Nephron (organoid): ENCODE results near the gene GBP3.

Experiments used
- H3K27ac Mint-ChIP-seq, 3 experiments: 2 replicates each; pipeline ENCODE4 v1.8.0; 2020; ENCODE audit warnings: mixed read lengths in 3 of 3, mild to moderate bottlenecking in 2 of 3, moderate library complexity in 1 of 3
- H3K27me3 Mint-ChIP-seq: 2 replicates; pipeline ENCODE4 v1.8.0; 2021; ENCODE audit warnings: low read depth, mild to moderate bottlenecking, moderate library complexity, mixed read lengths
- H3K36me3 Mint-ChIP-seq: 2 replicates; pipeline ENCODE4 v1.8.0; 2020; ENCODE audit warnings: low read depth, mixed read lengths
- H3K4me1 Mint-ChIP-seq: 2 replicates; pipeline ENCODE4 v1.8.0; 2020; ENCODE audit warnings: mixed read lengths
- H3K4me3 Mint-ChIP-seq, 3 experiments: 2 replicates each; pipeline ENCODE4 v1.8.0; 2020; ENCODE audit warnings: mild to moderate bottlenecking in 3 of 3, mixed read lengths in 3 of 3, moderate library complexity in 2 of 3
- H3K9me3 Mint-ChIP-seq: 2 replicates; pipeline ENCODE4 v1.8.0; 2020; ENCODE audit warnings: mixed read lengths
- TF ChIP-seq, protein P1 (sequence below), 3 experiments: fragments of 200-600 bp; sonication (generic); IDR thresholded peaks; one replicate each; pipeline ENCODE4 v1.5.0; 2021; ENCODE audit warnings: antibody characterized with exemption in 3 of 3; ENCODE audit not compliant: unreplicated experiment in 3 of 3

Gene GBP3, protein sequence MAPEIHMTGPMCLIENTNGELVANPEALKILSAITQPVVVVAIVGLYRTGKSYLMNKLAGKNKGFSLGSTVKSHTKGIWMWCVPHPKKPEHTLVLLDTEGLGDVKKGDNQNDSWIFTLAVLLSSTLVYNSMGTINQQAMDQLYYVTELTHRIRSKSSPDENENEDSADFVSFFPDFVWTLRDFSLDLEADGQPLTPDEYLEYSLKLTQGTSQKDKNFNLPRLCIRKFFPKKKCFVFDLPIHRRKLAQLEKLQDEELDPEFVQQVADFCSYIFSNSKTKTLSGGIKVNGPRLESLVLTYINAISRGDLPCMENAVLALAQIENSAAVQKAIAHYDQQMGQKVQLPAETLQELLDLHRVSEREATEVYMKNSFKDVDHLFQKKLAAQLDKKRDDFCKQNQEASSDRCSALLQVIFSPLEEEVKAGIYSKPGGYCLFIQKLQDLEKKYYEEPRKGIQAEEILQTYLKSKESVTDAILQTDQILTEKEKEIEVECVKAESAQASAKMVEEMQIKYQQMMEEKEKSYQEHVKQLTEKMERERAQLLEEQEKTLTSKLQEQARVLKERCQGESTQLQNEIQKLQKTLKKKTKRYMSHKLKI

GRCh38 chr1:89022167-89022959 is at the start of gene GBP3:
Gene GBP3, minus strand, starts transcription at chr1:89022866. Its CDS starts 2,145 bp downstream, at chr1:89020721.
- Mint-ChIP-seq H3K36me3 (no peaks in the 10 kb centered on the region), H3K27me3 (no peaks in the 10 kb centered on the region), H3K9me3 (peaks cover 5% of the 10 kb centered on the region), H3K4me1 (peaks cover 21% of the 10 kb centered on the region), H3K4me3 (peak within 1 kb of the TSS in 2 of 3 experiments; percentile 76), H3K27ac (peak within 1 kb of the TSS; percentile 79 to 95 (median 89))
- TF ChIP-seq, protein P1, sequence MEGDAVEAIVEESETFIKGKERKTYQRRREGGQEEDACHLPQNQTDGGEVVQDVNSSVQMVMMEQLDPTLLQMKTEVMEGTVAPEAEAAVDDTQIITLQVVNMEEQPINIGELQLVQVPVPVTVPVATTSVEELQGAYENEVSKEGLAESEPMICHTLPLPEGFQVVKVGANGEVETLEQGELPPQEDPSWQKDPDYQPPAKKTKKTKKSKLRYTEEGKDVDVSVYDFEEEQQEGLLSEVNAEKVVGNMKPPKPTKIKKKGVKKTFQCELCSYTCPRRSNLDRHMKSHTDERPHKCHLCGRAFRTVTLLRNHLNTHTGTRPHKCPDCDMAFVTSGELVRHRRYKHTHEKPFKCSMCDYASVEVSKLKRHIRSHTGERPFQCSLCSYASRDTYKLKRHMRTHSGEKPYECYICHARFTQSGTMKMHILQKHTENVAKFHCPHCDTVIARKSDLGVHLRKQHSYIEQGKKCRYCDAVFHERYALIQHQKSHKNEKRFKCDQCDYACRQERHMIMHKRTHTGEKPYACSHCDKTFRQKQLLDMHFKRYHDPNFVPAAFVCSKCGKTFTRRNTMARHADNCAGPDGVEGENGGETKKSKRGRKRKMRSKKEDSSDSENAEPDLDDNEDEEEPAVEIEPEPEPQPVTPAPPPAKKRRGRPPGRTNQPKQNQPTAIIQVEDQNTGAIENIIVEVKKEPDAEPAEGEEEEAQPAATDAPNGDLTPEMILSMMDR (IDR thresholded peaks at IDR 0.05; ENCODE audit: unreplicated experiment in 3 of 3) = no peak

- H3K9me3 Mint-ChIP-seq = peaks cover 21% of the 10 kb centered on the region
- H3K4me3 Mint-ChIP-seq = no peak overlapping the region
- H3K4me1 Mint-ChIP-seq = no peaks in the 10 kb centered on the region
- no peaks in the 10 kb centered on the region for H3K27me3 Mint-ChIP-seq
- TF ChIP-seq, protein P1 (IDR thresholded peaks at IDR 0.05; ENCODE audit: unreplicated experiment in 3 of 3) = no peak
- H3K27ac Mint-ChIP-seq = no peak overlapping the region
- H3K36me3 Mint-ChIP-seq = no peaks in the 10 kb centered on the region
Observed at GRCh38 chr1:89070509-89070908, 47.8 kb upstream of the GBP3 start.

DNA sequence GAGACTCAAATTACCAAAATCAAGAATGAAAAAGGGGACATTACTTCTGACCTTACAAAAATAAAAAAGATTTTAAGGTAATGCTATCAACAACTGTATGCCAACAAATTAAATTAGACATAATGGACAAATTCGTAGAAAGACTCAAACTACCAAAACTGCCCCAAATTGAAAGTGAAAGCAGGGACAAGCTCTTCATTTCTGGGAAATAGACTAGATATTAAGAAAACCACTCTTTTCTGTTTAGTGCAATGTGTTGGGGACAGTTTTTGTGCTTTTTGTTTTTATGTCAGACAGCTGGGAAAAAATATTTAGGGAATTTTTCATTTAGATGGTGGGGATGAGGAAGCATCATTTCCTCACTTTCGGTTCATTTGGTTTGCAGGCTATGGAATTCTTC is 47.3 kb upstream of the GBP3 start:
- H3K27me3 Mint-ChIP-seq = no peaks in the 10 kb centered on the region
- TF ChIP-seq, protein P1 (IDR thresholded peaks at IDR 0.05; ENCODE audit: unreplicated experiment in 3 of 3) = no peak
- no peak overlapping the region for H3K27ac Mint-ChIP-seq
- H3K9me3 Mint-ChIP-seq = peaks cover 19% of the 10 kb centered on the region
- H3K36me3 Mint-ChIP-seq = no peaks in the 10 kb centered on the region
- peaks cover 3% of the 10 kb centered on the region for H3K4me1 Mint-ChIP-seq
- no peak overlapping the region for H3K4me3 Mint-ChIP-seq

- no peaks in the 10 kb centered on the region for H3K27me3 Mint-ChIP-seq
- TF ChIP-seq, protein P1 (IDR thresholded peaks at IDR 0.05; ENCODE audit: unreplicated experiment in 3 of 3) = no peak
- no peak overlapping the region for H3K4me3 Mint-ChIP-seq
Observed at GRCh38 chr1:89068291-89068690, 45.6 kb upstream of the GBP3 start.

DNA sequence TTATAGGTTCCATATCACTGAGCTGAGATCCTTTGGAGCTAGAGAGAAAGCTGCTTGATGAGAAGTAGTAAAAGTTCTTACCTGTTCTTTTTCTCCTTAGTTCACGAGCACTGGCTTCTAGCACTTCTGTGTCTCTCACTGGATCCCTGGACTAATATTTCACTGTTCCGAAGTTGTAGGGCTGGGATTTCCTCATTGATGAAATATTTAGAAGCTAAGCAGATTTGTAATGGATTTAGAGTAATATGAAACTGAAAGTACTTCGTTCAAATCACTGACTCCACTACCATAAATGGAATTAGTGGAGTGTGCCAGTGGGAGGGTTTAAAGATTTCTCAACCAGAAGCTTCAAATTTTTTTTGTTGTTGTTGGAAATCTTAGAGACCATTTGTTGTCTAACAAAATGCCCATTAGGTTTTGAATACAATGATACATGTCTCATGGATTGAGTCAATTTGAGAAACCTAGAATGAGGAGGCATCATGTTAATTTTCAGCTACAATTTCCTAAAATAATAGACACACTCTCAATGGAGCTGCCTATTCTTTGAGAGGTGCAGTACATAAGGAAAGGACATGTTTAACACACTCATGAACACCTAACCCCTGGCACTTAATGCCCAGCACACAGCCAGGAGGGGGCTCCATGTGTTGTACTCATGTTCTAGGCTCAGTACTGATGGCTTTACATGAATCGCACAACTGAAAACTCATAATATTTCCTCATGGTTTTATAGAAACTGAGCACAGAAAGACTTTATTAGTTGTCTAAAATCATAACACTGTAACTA is 42.6 kb upstream of the GBP3 start, which contains the start of gene GBP1:
GBP1 (minus strand) TSS at position 130 of the 790 bp plus-strand sequence. CDS start 1,974 bp downstream, outside the sequence.
- TF ChIP-seq, protein P1 (IDR thresholded peaks at IDR 0.05; ENCODE audit: unreplicated experiment in 3 of 3) = no peak
- peak within 1 kb of the TSS; percentile 35 to 95 (median 91) for H3K27ac Mint-ChIP-seq
- H3K4me1 Mint-ChIP-seq = peaks cover 17% of the 10 kb centered on the region
- no peaks in the 10 kb centered on the region for H3K27me3 Mint-ChIP-seq
- no peaks in the 10 kb centered on the region for H3K36me3 Mint-ChIP-seq
- no peaks in the 10 kb centered on the region for H3K9me3 Mint-ChIP-seq
- H3K4me3 Mint-ChIP-seq = peak within 1 kb of the TSS in 2 of 3 experiments; percentile 71 to 84

More at GRCh38 chr1:89068291-89068690, 45.6 kb upstream of the GBP3 start:
- peaks cover 3% of the 10 kb centered on the region for H3K9me3 Mint-ChIP-seq
- no peaks in the 10 kb centered on the region for H3K36me3 Mint-ChIP-seq
- H3K4me1 Mint-ChIP-seq = peaks cover 17% of the 10 kb centered on the region
- peak overlapping the region in 1 of 3 experiments; percentile 44 for H3K27ac Mint-ChIP-seq
